Transverse colon (tissue), 4 donors: ENCODE results near the gene CRABP2.

Experiments used
- EP300 ChIP-seq: sonication (generic); formaldehyde crosslinking; IDR thresholded peaks from one replicate; pipeline ENCODE4 v1.6.1; 2017; ENCODE audit warnings: antibody characterized with exemption, low read depth
- POLR2A ChIP-seq: fragments of 450-650 bp; IDR thresholded peaks from one replicate; pipeline ENCODE4 v1.6.1; 2016; ENCODE audit warnings: antibody characterized with exemption, mild to moderate bottlenecking, moderate library complexity
- POLR2AphosphoS5 ChIP-seq, 3 donors: sonication (generic); formaldehyde crosslinking; IDR thresholded peaks; one replicate each; pipeline ENCODE4 v1.6.1; 2016; ENCODE audit warnings: antibody characterized with exemption in 3 of 3
- TF ChIP-seq, protein P1 (sequence below), 5 experiments: fragments of 200-600 bp in 3 of 5; fragments of 450-650 bp in 2 of 5; sonication (generic) in 3 of 5; IDR thresholded peaks; 1 replicate in 2 of 5; 2 replicates in 3 of 5; pipeline ENCODE4 v1.5.1; 2016 to 2017; ENCODE audit warnings: antibody characterized with exemption in 5 of 5, inconsistent platforms in 3 of 5, mild to moderate bottlenecking in 2 of 5, moderate library complexity in 1 of 5

DNA sequence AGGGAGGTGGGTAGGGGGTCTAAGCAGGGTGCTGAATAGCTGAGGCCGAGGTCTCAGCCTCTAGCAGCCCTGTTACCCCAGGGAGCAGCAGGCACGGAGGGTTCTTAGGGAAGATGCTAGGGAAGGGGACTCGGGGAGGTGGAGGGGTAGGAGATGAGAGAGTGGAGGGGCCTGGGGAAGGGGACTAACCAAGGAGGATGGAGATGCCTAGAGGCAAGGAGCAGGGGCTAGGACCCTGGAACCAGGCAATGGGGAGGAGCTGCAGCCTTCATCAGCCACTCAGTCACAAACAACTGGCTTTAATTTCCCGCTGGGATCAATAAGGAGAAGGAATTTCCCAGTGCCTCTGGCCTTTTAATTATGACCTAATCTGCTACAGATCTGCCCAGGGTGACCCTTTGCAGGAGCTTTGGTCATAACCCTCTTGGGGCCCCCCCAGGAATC, 2.9 kb upstream of the CRABP2 start:
- TF ChIP-seq, protein P1, sequence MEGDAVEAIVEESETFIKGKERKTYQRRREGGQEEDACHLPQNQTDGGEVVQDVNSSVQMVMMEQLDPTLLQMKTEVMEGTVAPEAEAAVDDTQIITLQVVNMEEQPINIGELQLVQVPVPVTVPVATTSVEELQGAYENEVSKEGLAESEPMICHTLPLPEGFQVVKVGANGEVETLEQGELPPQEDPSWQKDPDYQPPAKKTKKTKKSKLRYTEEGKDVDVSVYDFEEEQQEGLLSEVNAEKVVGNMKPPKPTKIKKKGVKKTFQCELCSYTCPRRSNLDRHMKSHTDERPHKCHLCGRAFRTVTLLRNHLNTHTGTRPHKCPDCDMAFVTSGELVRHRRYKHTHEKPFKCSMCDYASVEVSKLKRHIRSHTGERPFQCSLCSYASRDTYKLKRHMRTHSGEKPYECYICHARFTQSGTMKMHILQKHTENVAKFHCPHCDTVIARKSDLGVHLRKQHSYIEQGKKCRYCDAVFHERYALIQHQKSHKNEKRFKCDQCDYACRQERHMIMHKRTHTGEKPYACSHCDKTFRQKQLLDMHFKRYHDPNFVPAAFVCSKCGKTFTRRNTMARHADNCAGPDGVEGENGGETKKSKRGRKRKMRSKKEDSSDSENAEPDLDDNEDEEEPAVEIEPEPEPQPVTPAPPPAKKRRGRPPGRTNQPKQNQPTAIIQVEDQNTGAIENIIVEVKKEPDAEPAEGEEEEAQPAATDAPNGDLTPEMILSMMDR (IDR thresholded peaks at IDR 0.05), result no peak
- TF ChIP-seq POLR2A (no peak), EP300 (no peak), POLR2AphosphoS5 (IDR thresholded peaks at IDR 0.05) (no peak)
